GM10266 (cell line): ENCODE results near the gene ARL16.
A peak's percentile ranks its signal among the peaks of the same experiment; 100 is the strongest.
"Not testable (repeated sequence)": the region's sequence is repeated elsewhere in the genome, so short reads cannot be mapped to it uniquely, and the experiment has no call there.

Source experiments
- DNase-seq: peaks from one replicate; pipeline ENCODE4 v3.0.0; 2012; ENCODE audit errors: extremely low spot score
- TF ChIP-seq, protein P1 (sequence below): IDR thresholded peaks from 2 replicates; pipeline ENCODE4 v1.5.1; 2012; ENCODE audit warnings: mild to moderate bottlenecking, low read depth; ENCODE audit not compliant: control insufficient read depth, insufficient read depth; ENCODE audit errors: missing control alignments

ARL16 gene

DNA sequence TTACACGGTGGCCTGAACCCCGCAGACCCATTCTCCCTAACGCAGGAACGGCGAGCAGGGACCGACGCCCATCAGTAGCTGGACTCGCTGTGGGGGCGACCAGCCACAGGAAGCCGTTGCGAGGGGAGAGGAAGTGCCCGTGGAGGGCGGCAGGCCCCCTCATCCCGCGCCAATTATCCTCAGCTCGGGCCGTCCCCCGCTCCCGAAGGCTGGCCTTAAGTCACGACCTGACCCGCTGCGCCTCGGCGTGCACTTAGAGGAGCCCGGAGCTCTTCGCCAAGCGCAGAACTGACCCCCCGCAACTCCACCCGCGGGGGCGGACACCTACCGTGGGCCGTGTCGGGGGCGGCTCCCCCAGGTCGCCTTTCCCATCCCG, 401 bp downstream of the ARL16 start:
- peak; percentile 40 for DNase-seq
- TF ChIP-seq, protein P1, sequence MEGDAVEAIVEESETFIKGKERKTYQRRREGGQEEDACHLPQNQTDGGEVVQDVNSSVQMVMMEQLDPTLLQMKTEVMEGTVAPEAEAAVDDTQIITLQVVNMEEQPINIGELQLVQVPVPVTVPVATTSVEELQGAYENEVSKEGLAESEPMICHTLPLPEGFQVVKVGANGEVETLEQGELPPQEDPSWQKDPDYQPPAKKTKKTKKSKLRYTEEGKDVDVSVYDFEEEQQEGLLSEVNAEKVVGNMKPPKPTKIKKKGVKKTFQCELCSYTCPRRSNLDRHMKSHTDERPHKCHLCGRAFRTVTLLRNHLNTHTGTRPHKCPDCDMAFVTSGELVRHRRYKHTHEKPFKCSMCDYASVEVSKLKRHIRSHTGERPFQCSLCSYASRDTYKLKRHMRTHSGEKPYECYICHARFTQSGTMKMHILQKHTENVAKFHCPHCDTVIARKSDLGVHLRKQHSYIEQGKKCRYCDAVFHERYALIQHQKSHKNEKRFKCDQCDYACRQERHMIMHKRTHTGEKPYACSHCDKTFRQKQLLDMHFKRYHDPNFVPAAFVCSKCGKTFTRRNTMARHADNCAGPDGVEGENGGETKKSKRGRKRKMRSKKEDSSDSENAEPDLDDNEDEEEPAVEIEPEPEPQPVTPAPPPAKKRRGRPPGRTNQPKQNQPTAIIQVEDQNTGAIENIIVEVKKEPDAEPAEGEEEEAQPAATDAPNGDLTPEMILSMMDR, result no peak

DNA sequence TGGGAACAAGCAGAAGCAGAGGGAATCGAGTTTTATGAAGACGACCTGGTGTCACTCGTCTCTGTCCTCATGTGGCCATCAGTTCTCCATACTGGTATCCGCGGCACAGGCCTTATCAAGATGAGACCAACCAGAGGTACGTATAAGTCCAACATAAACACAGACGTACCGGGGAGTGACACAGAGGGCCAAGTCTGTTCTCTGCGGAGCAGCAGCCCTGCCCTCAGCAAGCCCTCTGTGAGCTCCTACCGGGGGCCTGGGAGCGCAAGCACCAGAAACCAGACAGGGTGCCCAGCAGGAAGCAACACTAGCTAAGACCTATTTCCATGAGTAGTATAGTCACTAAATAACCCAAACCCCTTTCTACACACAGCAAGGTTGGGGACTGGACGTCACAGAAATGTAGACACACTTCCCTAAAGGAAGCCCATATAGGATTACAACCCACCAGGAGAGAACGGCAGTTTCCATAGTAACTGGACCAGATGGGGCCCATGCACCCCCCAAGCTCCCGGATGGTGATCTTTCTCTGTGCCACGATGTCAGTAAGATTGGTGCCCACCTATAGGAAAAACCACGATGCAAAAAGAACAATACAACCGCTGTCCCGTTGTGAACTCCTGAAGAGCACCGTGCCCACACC, 911 bp downstream of the ARL16 start:
- TF ChIP-seq, protein P1, result no peak
- no peak for DNase-seq

DNA sequence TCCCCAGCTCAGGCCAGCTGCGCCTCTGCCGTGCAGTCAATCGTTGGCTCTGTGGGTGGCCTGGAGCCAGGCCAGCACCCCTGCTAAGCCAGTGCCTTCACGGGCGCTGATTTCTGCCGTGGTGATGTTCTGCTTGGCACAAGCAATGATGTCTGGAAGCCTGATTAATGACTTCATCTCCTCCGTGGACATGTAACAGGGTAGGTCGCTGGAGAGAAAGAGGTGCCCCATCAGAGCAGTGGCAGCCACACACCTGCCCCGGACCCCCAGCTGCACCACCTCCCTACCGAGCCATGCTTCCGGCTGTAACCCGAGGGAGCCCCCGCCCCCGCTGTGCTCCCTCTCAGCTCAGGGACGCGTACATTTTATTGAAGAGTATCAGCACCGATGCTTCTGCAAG, 1.9 kb downstream of the ARL16 start:
- DNase-seq, result no peak
- TF ChIP-seq, protein P1, result no peak

DNA sequence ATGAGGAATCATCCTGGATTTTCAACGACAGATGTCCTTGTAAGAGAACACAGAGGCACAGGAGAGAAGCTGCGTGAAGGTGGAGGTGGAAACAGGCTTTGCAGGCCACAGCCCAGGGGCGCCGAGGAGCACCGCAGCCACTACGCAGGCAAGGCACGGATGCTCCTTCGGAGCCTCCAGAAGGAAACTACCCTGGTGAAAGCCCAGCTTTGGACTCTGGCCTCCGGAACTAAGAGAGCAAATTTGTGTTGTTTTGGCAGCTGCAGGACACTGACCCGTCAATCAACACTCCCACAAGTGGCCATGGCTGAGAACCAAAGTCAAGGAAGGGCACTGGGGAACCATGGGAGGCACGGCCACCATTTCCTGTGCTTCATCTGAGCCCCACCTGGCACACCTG, 3.4 kb downstream of the ARL16 start:
- TF ChIP-seq, protein P1, result no peak
- no peak for DNase-seq

DNA sequence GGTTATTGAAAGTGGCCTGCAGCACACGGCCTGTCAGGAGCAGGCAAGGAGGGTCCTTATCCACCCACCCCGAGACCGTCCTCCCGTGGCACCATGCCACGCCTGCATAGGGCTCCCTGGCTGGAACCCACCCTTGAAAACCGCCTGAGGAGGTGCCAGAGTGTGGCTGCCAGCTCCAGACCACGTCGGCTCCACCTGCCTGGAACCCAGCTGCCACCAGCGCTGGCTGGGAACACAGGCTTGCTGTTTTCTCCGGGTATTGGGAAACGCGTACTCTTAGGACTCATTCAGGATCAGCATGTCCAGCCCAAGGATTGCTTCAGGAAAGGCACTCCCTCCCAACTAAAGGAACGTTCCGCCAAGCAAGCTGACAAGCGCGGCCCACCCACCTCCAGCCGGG, 6.7 kb downstream of the ARL16 start:
- TF ChIP-seq, protein P1, result no peak
- DNase-seq, result no peak

DNA sequence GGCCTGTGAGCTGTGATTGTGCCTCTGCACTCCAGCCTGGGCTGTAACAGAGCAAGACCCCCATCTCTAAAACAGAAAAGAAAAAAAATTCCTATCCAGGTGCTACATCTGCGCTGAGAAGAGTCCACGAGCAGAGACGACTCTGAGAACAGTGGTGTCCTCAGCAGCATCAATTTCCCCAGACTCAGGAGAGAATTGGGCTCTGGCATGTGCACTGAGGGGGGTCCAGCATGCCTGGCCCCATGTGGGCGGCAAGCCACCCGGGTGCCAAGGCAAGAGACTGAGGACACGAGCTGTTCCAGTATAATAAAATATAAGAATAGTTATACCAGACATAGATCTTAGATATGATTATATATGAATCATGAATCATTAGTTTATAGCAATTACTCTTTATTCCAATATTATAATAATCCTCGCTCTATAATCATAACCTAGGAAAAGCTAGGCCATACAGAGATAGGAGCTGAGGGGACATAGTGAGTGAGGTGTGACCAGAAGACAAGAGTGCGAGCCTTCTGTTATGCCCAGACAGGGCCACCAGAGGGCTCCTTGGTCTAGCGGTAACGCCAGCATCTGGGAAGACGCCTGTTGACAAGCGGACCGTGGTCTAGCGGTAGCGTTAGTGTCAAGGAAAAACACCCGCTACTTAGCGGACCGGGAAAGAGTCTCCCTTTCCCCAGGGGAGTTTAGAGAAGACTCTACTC, 7.9 kb downstream of the ARL16 start:
- TF ChIP-seq, protein P1, result peak; percentile 49
- not testable (repeated sequence) for DNase-seq

DNA sequence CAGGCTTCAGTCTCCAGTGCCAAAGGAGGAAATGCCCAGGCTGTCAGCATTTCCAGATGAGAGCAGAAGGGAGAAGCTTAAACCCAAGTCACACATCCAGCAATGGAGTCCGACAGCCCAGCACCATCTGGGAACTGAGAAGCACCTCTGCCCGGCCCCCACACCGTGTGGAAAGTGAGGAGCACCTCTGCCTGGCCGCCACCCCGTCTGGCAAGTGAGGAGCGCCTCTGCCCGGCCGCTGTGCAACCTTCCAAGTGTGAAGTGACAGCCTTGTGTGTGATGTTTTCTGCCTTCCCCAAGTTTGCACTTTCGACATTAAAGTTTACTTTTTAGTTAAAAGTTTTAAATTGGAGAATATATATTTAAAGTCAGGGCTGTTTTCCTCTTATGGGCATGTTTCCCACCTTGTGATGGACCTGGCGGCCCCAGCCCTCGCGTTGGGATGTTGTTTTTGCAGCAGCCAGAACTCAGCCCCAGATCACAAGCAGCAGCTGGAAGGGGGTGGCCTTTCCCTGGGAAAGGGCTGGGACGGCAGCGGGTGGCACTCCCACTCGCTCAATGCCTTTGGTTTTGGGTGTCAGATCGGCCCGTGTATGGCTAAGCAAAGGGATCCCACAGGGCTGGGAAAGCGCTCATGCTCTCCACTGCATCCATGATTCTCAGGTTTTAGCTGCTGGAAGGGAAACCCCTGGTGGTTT, 9.9 kb downstream of the ARL16 start:
- DNase-seq, result no peak
- TF ChIP-seq, protein P1, result no peak
